Right atrium auricular region (tissue), 2 donors: ENCODE results near the gene MST1. TPM values are rescaled to one million over a fixed set of nuclear protein-coding genes. Genes with fewer than 3 reads are reported as not detected.

Source experiments
- DNase-seq: peaks from one replicate; pipeline ENCODE4 v3.0.0-alpha.2; 2019; ENCODE audit warnings: low spot score
- H3K27ac ChIP-seq, 2 donors: fragments of 200-600 bp; sonication (generic); 1 replicate in 1 of 2; 2 replicates in 1 of 2; pipeline ENCODE4 v1.5.1; 2016 to 2019
- H3K27me3 ChIP-seq, 2 donors: fragments of 200-600 bp; sonication (generic); one replicate each; pipeline versions ENCODE4 v1.5.1 to v1.6.0; 2017 to 2019
- H3K36me3 ChIP-seq: fragments of 200-600 bp; sonication (generic); one replicate; pipeline ENCODE4 v1.5.1; 2016
- H3K4me1 ChIP-seq, 2 donors: fragments of 200-600 bp; sonication (generic); one replicate each; pipeline versions ENCODE4 v1.5.1 to v1.6.0; 2017 to 2019
- H3K4me3 ChIP-seq, 2 donors: fragments of 200-600 bp; sonication (generic); 1 replicate in 1 of 2; 2 replicates in 1 of 2; pipeline ENCODE4 v1.5.1; 2017 to 2019; ENCODE audit warnings: mild to moderate bottlenecking in 1 of 2, moderate library complexity in 1 of 2
- H3K9me3 ChIP-seq, 2 donors: fragments of 200-600 bp; sonication (generic); one replicate each; pipeline ENCODE4 v1.5.1; 2019
- CTCF ChIP-seq, 2 donors: fragments of 200-600 bp; sonication (generic); IDR thresholded peaks; one replicate each; pipeline ENCODE4 v1.5.1; 2019; ENCODE audit warnings: antibody characterized with exemption in 2 of 2
- total RNA-seq, 2 donors: library from RNA; depleted of rRNA; stranded (reverse); fragments of >200 nt; gene quantifications; one replicate each; pipeline ENCODE4 v1.1.0, GENCODE V29; 2016

The MST1 gene
- total RNA-seq, 2 donors from 2014 or later, result 3.9 to 8.0 TPM

- H3K4me1 ChIP-seq, result peaks cover 0 to 14% of the 10 kb centered on the region in 2 donors
- TF ChIP-seq CTCF (IDR thresholded peaks at IDR 0.05), result no peak
- no peak overlapping the region for H3K27ac ChIP-seq
- no peak overlapping the region for H3K4me3 ChIP-seq
- no peak for DNase-seq
- H3K36me3 ChIP-seq, result no peaks in the 10 kb centered on the region
- no peaks in the 10 kb centered on the region for H3K9me3 ChIP-seq
- no peaks in the 10 kb centered on the region for H3K27me3 ChIP-seq
Measured at GRCh38 chr3:49650177-49650576, 39.1 kb downstream of the MST1 start.

GRCh38 chr3:49649576-49649975 is 39.7 kb downstream of the MST1 start:
- peaks cover 0 to 14% of the 10 kb centered on the region in 2 donors for H3K4me1 ChIP-seq
- no peak for TF ChIP-seq CTCF (IDR thresholded peaks at IDR 0.05)
- H3K36me3 ChIP-seq, result no peaks in the 10 kb centered on the region
- H3K27me3 ChIP-seq, result no peaks in the 10 kb centered on the region
- no peak overlapping the region for H3K27ac ChIP-seq
- no peak for DNase-seq
- H3K4me3 ChIP-seq, result no peak overlapping the region
- H3K9me3 ChIP-seq, result no peaks in the 10 kb centered on the region

- Histone ChIP-seq H3K4me3 (no peak overlapping the region), H3K27ac (peak overlapping the region; percentile 49 to 78), H3K4me1 (peaks cover 0 to 14% of the 10 kb centered on the region in 2 donors), H3K36me3 (no peaks in the 10 kb centered on the region), H3K9me3 (no peaks in the 10 kb centered on the region), H3K27me3 (no peaks in the 10 kb centered on the region)
- DNase-seq, result no peak
- no peak for TF ChIP-seq CTCF (IDR thresholded peaks at IDR 0.05)
Measured at GRCh38 chr3:49648354-49649019, 40.8 kb downstream of the MST1 start.

- no peak for DNase-seq
- no peak for TF ChIP-seq CTCF (IDR thresholded peaks at IDR 0.05)
- H3K9me3 ChIP-seq, result no peaks in the 10 kb centered on the region
- H3K4me1 ChIP-seq, result peaks cover 0 to 14% of the 10 kb centered on the region in 2 donors
- no peaks in the 10 kb centered on the region for H3K36me3 ChIP-seq
- H3K4me3 ChIP-seq, result no peak overlapping the region
- no peaks in the 10 kb centered on the region for H3K27me3 ChIP-seq
- peak overlapping the region; percentile 49 to 78 for H3K27ac ChIP-seq
Measured at GRCh38 chr3:49647741-49648140, 41.5 kb downstream of the MST1 start.

- peaks cover 0 to 14% of the 10 kb centered on the region in 2 donors for H3K4me1 ChIP-seq
- H3K36me3 ChIP-seq, result no peaks in the 10 kb centered on the region
- H3K27me3 ChIP-seq, result no peaks in the 10 kb centered on the region
- no peak for DNase-seq
- H3K9me3 ChIP-seq, result no peaks in the 10 kb centered on the region
- H3K4me3 ChIP-seq, result no peak overlapping the region
- TF ChIP-seq CTCF (IDR thresholded peaks at IDR 0.05), result no peak
- no peak overlapping the region for H3K27ac ChIP-seq
Measured at GRCh38 chr3:49646236-49646635, 43.0 kb downstream of the MST1 start.

GRCh38 chr3:49644684-49645083 is 44.6 kb downstream of the MST1 start:
- Histone ChIP-seq H3K27me3 (no peaks in the 10 kb centered on the region), H3K36me3 (no peaks in the 10 kb centered on the region), H3K27ac (no peak overlapping the region), H3K4me3 (no peak overlapping the region), H3K4me1 (peaks cover 0 to 14% of the 10 kb centered on the region in 2 donors), H3K9me3 (no peaks in the 10 kb centered on the region)
- no peak for DNase-seq
- no peak for TF ChIP-seq CTCF (IDR thresholded peaks at IDR 0.05)
